ENCODE data around the gene C5AR2.

C5AR2 gene

DNA sequence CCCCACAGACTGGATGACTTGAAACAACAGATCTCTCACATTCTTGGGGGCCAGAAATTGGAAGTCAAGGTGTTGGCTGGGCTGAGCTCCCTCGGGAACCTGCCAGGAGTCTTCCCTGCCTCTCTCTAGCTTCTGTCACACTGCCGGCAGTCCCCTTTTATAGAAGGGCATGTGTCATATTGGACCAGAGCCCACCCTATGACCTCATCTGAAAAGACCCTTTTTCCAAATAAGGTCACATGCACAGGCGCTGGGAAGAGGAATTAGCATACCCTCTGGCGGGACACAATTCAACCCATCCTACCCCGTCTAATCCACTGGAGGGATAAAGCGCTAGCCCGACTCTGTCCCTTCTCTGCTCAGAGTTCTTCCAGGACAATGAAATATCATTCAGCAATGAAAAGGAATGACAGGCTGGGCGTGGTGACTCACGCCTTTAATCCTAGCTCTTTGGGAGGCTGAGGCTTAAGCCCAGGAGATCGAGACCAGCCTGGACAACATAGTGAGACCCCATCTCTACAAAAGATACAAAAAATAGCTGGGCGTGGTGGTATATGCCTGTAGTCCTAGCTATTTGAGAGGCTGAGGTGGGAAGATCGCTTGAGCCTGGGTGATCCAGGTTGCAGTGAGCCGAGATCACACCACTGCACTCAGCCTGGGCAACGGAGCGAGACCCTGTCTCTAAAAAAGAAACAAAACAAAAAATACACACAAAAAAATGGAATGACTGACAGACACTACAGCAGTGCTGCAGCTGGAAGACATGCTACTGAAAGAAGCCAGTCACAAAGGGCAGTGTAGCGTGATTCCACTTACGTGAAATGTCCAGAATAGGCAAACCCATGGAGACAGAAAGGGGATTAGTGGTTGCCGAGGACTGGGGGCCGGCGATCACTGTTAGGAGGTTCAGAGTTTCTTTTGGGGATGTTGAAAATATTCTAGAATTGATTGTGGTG, 58.8 kb downstream of the C5AR2 start:
- DNase-seq: no peak

DNA sequence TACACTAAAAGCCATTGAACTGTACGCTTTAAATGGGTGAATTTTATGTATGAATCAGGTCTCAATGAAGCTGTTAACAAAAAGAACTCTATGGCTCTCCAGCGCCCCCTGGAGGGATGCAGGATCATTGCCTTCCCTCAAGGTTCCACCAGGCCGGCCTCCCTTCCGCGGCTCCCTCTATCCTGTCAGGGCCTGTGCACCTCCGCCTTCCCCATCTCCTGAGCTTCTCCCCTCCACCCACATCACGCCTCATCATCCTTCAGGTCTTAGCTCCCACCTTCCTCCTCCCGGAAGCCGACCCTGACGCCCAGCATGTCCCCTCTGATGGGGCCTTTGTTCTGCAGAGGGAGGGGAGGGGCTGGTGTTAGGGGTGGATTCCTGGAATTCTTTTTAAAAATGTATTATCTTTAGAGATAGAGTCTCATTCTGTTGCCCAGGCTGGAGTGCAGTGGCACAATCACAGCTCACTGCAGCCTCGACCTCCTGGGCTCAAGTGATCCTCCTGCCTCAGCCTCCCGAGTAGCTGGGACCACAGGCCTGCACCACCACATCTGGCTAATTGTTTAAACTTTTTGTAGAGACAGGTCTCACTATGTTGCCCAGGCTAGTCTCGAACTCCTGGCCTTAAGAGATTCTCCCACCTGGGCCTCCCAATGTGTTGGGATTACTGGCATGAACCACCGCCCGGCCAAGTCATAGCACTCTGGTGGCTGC, 59.7 kb downstream of the C5AR2 start:
- DNase-seq: peak; percentile 88
